MM.1S (cell line): Measurements from ENCODE around the gene CA10.

ENCODE experiments used
- EZH2 ChIP-seq: fragments of 300-600 bp; sonication (generic); optimal IDR thresholded peaks from 2 replicates; pipeline ENCODE3; 2017; ENCODE audit warnings: low read depth, mild to moderate bottlenecking, antibody characterized with exemption, low read length, mixed read lengths
- EZH2phosphoT487 ChIP-seq: fragments of 300-600 bp; sonication (generic); IDR thresholded peaks from 2 replicates; pipeline ENCODE4 v1.6.1; 2018; ENCODE audit warnings: antibody characterized with exemption, low read length
- TF ChIP-seq, protein P1 (sequence below): fragments of 300-600 bp; sonication (generic); IDR thresholded peaks from 2 replicates; pipeline ENCODE4 v1.5.1; 2016; ENCODE audit warnings: antibody characterized with exemption, low read length, mixed read lengths

GRCh38 chr17:51802544-51802943 lies 356.0 kb downstream of the CA10 start:
- TF ChIP-seq, protein P1, sequence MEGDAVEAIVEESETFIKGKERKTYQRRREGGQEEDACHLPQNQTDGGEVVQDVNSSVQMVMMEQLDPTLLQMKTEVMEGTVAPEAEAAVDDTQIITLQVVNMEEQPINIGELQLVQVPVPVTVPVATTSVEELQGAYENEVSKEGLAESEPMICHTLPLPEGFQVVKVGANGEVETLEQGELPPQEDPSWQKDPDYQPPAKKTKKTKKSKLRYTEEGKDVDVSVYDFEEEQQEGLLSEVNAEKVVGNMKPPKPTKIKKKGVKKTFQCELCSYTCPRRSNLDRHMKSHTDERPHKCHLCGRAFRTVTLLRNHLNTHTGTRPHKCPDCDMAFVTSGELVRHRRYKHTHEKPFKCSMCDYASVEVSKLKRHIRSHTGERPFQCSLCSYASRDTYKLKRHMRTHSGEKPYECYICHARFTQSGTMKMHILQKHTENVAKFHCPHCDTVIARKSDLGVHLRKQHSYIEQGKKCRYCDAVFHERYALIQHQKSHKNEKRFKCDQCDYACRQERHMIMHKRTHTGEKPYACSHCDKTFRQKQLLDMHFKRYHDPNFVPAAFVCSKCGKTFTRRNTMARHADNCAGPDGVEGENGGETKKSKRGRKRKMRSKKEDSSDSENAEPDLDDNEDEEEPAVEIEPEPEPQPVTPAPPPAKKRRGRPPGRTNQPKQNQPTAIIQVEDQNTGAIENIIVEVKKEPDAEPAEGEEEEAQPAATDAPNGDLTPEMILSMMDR = no peak
- TF ChIP-seq EZH2phosphoT487 (no peak), EZH2 (no peak)
